C4-2B (cell line): ENCODE results near the gene GTF2H3.

ENCODE experiments used
- CTCF ChIP-seq: fragments of 450-650 bp; conservative IDR thresholded peaks from 2 replicates; pipeline ENCODE4 v1.5.1; 2017; ENCODE audit warnings: mild to moderate bottlenecking
- ZFX ChIP-seq: fragments of 450-650 bp; IDR thresholded peaks from 2 replicates; pipeline ENCODE4 v1.6.1; 2017

GRCh38 chr12:123645878-123646277 is 12.2 kb downstream of the GTF2H3 start:
- no peak for TF ChIP-seq CTCF
- TF ChIP-seq ZFX = no peak
